Hepatocyte (in vitro differentiated cells): ENCODE data around the gene C4orf50.

ENCODE experiments used
- CTCF ChIP-seq: fragments of 200-600 bp; sonication (generic); IDR thresholded peaks from 2 replicates; pipeline ENCODE4 v1.5.1; 2016; ENCODE audit warnings: antibody characterized with exemption, mild to moderate bottlenecking; ENCODE audit not compliant: poor library complexity
- EZH2phosphoT487 ChIP-seq: fragments of 200-600 bp; sonication (generic); IDR thresholded peaks from one replicate; pipeline ENCODE4 v1.6.1; 2018; ENCODE audit warnings: antibody characterized with exemption, mild to moderate bottlenecking, low read depth, moderate library complexity; ENCODE audit not compliant: unreplicated experiment, severe bottlenecking

- TF ChIP-seq EZH2phosphoT487 (no peak), CTCF (no peak)
These were observed 58.8 kb downstream of the C4orf50 start for GRCh38 chr4:5959211-5959982.
